GM06990 (cell line): ENCODE results near the gene PLAAT2.
"Not testable (repeated sequence)": the region's sequence is repeated elsewhere in the genome, so short reads cannot be mapped to it uniquely, and the experiment has no call there.

Experiments
- DNase-seq: peaks from one replicate; pipeline ENCODE4 v3.0.0-alpha.2; 2011; ENCODE audit not compliant: insufficient read length; ENCODE audit errors: extremely low read depth
- H3K27me3 ChIP-seq: replicated peaks from 2 replicates; pipeline ENCODE4 v1.6.0; 2011; ENCODE audit warnings: low read length; ENCODE audit not compliant: control insufficient read depth, insufficient read depth
- H3K36me3 ChIP-seq: 2 replicates; pipeline ENCODE4 v1.5.1; 2011; ENCODE audit warnings: low read length; ENCODE audit not compliant: control insufficient read depth, insufficient read depth
- H3K4me3 ChIP-seq: replicated peaks from 2 replicates; pipeline ENCODE4 v1.5.1; 2011; ENCODE audit warnings: low read depth, mild to moderate bottlenecking, control low read depth, low read length
- CTCF ChIP-seq: IDR thresholded peaks from 2 replicates; pipeline ENCODE4 v1.5.1; 2011; ENCODE audit warnings: low read length, control low read depth, mild to moderate bottlenecking, inconsistent platforms; ENCODE audit not compliant: insufficient read depth, poor library complexity, severe bottlenecking

The PLAAT2 gene

GRCh38 chr11:63609536-63609935 is 46.4 kb upstream of the PLAAT2 start:
- Histone ChIP-seq H3K36me3 (no peaks in the 10 kb centered on the region), H3K27me3 (no peaks in the 10 kb centered on the region), H3K4me3 (no peak overlapping the region)
- no peak for TF ChIP-seq CTCF
- no peak for DNase-seq

- no peak for DNase-seq
- no peak for TF ChIP-seq CTCF
These were observed 45.5 kb upstream of the PLAAT2 start for GRCh38 chr11:63608353-63609345.

GRCh38 chr11:63603180-63603518 is 40.0 kb upstream of the PLAAT2 start:
- TF ChIP-seq CTCF: no peak
- no peaks in the 10 kb centered on the region for H3K27me3 ChIP-seq
- H3K36me3 ChIP-seq: no peaks in the 10 kb centered on the region
- no peak overlapping the region for H3K4me3 ChIP-seq
- no peak for DNase-seq

More at GRCh38 chr11:63608353-63609345, 45.5 kb upstream of the PLAAT2 start:
- no peaks in the 10 kb centered on the region for H3K27me3 ChIP-seq
- no peak overlapping the region for H3K4me3 ChIP-seq
- H3K36me3 ChIP-seq: no peaks in the 10 kb centered on the region

- not testable (repeated sequence) for H3K4me3 ChIP-seq, DNase-seq
These were observed 39.4 kb upstream of the PLAAT2 start for GRCh38 chr11:63602290-63603179.

GRCh38 chr11:63599211-63600122 is 36.3 kb upstream of the PLAAT2 start:
- Histone ChIP-seq H3K36me3 (no peaks in the 10 kb centered on the region), H3K4me3 (no peak overlapping the region), H3K27me3 (no peaks in the 10 kb centered on the region)
- no peak for DNase-seq
- no peak for TF ChIP-seq CTCF

More at GRCh38 chr11:63602290-63603179, 39.4 kb upstream of the PLAAT2 start:
- not testable (repeated sequence) for H3K27me3 ChIP-seq, H3K36me3 ChIP-seq
